Measurements from ENCODE around the gene GPSM3. TPM values are rescaled to one million over a fixed set of nuclear protein-coding genes. Genes with fewer than 3 reads are reported as not detected.

The GPSM3 gene
- total and polyA plus RNA-seq, 2 of the 13 experiments (the other 11 are each of a cell fraction or from before 2014, with no cell fraction given), result 0.18 to 6.2 TPM

DNA sequence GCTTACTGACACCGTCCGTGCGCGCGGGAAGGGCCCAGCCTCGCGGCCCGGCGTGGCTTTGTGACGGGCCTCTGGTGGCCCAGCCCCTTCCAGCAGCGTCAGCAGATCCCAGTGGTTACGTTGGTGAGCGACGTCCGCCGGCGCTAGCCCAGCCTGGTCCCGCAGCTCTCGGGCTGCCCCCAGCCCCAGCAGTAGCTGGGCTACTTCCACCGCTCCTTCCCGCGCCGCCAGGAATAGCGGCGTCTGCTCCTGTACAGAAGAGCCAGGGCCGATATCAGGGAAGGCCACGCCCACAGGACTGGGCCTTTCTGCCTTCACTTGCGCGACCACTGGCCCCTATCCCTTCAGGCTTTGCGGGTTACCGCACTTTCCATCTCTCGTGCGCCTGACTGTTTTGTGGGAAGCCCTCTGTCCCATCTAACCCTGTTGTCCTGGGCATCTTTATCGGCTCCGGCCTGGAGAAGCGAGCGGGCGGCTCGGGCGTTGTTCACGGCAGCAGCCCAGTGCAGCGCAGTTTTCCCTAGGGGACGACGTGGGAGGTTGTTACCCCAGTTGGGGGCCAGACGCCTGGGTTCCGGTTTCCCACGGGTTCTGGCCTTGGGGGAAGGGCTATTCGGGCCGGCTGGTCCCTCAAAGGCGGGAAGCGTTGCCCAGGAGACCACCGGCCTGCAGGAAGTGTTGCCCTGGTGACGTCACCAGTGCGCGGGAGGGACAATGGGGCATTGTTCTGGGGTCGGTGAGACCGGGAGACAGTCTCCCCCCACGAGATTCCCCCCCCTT, 3.6 kb upstream of the GPSM3 start (continued):
- TF ChIP-seq, protein P1, sequence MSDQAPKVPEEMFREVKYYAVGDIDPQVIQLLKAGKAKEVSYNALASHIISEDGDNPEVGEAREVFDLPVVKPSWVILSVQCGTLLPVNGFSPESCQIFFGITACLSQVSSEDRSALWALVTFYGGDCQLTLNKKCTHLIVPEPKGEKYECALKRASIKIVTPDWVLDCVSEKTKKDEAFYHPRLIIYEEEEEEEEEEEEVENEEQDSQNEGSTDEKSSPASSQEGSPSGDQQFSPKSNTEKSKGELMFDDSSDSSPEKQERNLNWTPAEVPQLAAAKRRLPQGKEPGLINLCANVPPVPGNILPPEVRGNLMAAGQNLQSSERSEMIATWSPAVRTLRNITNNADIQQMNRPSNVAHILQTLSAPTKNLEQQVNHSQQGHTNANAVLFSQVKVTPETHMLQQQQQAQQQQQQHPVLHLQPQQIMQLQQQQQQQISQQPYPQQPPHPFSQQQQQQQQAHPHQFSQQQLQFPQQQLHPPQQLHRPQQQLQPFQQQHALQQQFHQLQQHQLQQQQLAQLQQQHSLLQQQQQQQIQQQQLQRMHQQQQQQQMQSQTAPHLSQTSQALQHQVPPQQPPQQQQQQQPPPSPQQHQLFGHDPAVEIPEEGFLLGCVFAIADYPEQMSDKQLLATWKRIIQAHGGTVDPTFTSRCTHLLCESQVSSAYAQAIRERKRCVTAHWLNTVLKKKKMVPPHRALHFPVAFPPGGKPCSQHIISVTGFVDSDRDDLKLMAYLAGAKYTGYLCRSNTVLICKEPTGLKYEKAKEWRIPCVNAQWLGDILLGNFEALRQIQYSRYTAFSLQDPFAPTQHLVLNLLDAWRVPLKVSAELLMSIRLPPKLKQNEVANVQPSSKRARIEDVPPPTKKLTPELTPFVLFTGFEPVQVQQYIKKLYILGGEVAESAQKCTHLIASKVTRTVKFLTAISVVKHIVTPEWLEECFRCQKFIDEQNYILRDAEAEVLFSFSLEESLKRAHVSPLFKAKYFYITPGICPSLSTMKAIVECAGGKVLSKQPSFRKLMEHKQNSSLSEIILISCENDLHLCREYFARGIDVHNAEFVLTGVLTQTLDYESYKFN (CRISPR knock-in tag; conservative IDR thresholded peaks at IDR 0.05), result no peak; the same call in none of the 2 replicates
- TF ChIP-seq SKI (IDR thresholded peaks at IDR 0.05; ENCODE audit: partially characterized antibody) (peak; percentile 33), ISX (CRISPR knock-in tag; conservative IDR thresholded peaks at IDR 0.05) (no peak; the same call in 1 of the 2 replicates), ETV6 (CRISPR knock-in tag; conservative IDR thresholded peaks at IDR 0.05) (no peak; the same call in 1 of the 2 replicates), ISL2 (CRISPR knock-in tag; IDR thresholded peaks at IDR 0.05) (peak; percentile 84), MTF2 (CRISPR knock-in tag; IDR thresholded peaks at IDR 0.05; ENCODE audit: borderline replicate concordance) (peak; percentile 86; the same call in 1 of the 2 replicates), RORA (CRISPR knock-in tag; IDR thresholded peaks at IDR 0.05) (no peak), KLF16 (CRISPR knock-in tag; IDR thresholded peaks at IDR 0.05) (peak in 1 of 2 experiments; percentile 73; a peak in 2 of 4 replicates), GATAD2A (CRISPR knock-in tag; IDR thresholded peaks at IDR 0.05) (no peak), ARNT2 (CRISPR knock-in tag; IDR thresholded peaks at IDR 0.05; ENCODE audit: low read depth) (peak; percentile 78; the same call in 1 of the 2 replicates)
- TF ChIP-seq, protein P2, sequence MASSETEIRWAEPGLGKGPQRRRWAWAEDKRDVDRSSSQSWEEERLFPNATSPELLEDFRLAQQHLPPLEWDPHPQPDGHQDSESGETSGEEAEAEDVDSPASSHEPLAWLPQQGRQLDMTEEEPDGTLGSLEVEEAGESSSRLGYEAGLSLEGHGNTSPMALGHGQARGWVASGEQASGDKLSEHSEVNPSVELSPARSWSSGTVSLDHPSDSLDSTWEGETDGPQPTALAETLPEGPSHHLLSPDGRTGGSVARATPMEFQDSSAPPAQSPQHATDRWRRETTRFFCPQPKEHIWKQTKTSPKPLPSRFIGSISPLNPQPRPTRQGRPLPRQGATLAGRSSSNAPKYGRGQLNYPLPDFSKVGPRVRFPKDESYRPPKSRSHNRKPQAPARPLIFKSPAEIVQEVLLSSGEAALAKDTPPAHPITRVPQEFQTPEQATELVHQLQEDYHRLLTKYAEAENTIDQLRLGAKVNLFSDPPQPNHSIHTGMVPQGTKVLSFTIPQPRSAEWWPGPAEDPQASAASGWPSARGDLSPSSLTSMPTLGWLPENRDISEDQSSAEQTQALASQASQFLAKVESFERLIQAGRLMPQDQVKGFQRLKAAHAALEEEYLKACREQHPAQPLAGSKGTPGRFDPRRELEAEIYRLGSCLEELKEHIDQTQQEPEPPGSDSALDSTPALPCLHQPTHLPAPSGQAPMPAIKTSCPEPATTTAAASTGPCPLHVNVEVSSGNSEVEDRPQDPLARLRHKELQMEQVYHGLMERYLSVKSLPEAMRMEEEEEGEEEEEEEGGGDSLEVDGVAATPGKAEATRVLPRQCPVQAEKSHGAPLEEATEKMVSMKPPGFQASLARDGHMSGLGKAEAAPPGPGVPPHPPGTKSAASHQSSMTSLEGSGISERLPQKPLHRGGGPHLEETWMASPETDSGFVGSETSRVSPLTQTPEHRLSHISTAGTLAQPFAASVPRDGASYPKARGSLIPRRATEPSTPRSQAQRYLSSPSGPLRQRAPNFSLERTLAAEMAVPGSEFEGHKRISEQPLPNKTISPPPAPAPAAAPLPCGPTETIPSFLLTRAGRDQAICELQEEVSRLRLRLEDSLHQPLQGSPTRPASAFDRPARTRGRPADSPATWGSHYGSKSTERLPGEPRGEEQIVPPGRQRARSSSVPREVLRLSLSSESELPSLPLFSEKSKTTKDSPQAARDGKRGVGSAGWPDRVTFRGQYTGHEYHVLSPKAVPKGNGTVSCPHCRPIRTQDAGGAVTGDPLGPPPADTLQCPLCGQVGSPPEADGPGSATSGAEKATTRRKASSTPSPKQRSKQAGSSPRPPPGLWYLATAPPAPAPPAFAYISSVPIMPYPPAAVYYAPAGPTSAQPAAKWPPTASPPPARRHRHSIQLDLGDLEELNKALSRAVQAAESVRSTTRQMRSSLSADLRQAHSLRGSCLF (CRISPR knock-in tag; IDR thresholded peaks at IDR 0.05; ENCODE audit: borderline replicate concordance), result no peak; the same call in 1 of the 2 replicates
- TF ChIP-seq, protein P3, sequence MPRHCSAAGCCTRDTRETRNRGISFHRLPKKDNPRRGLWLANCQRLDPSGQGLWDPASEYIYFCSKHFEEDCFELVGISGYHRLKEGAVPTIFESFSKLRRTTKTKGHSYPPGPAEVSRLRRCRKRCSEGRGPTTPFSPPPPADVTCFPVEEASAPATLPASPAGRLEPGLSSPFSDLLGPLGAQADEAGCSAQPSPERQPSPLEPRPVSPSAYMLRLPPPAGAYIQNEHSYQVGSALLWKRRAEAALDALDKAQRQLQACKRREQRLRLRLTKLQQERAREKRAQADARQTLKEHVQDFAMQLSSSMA (CRISPR knock-in tag; IDR thresholded peaks at IDR 0.05), result no peak; the same call in 1 of the 2 replicates
- TF ChIP-seq, protein P4, sequence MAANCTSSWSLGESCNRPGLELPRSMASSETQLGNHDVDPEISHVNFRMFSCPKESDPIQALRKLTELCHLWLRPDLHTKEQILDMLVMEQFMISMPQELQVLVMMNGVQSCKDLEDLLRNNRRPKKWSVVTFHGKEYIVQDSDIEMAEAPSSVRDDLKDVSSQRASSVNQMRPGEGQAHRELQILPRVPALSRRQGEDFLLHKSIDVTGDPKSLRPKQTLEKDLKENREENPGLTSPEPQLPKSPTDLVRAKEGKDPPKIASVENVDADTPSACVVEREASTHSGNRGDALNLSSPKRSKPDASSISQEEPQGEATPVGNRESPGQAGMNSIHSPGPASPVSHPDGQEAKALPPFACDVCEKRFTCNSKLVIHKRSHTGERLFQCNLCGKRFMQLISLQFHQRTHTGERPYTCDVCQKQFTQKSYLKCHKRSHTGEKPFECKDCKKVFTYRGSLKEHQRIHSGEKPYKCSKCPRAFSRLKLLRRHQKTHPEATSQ (CRISPR knock-in tag; IDR thresholded peaks at IDR 0.05; ENCODE audit: borderline replicate concordance), result no peak
- TF ChIP-seq, protein P5, sequence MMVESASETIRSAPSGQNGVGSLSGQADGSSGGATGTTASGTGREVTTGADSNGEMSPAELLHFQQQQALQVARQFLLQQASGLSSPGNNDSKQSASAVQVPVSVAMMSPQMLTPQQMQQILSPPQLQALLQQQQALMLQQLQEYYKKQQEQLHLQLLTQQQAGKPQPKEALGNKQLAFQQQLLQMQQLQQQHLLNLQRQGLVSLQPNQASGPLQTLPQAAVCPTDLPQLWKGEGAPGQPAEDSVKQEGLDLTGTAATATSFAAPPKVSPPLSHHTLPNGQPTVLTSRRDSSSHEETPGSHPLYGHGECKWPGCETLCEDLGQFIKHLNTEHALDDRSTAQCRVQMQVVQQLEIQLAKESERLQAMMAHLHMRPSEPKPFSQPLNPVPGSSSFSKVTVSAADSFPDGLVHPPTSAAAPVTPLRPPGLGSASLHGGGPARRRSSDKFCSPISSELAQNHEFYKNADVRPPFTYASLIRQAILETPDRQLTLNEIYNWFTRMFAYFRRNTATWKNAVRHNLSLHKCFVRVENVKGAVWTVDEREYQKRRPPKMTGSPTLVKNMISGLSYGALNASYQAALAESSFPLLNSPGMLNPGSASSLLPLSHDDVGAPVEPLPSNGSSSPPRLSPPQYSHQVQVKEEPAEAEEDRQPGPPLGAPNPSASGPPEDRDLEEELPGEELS (CRISPR knock-in tag; IDR thresholded peaks at IDR 0.05), result no peak; the same call in 1 of the 2 replicates
